Erythroblast (primary cell): ENCODE measurements around the gene ARHGAP29.
"Not testable (repeated sequence)": the region's sequence is repeated elsewhere in the genome, so short reads cannot be mapped to it uniquely, and the experiment has no call there.

Experiments used
- DNase-seq, 2 experiments: peaks; one replicate each; lab custom pipeline; 2025; lab: John Stamatoyannopoulos, UW
- GATA1 ChIP-seq: IDR thresholded peaks from 2 replicates; pipeline ENCODE4 v1.6.1; 2011; ENCODE audit warnings: low read depth, mild to moderate bottlenecking, control low read depth, low read length, moderate library complexity
- POLR2A ChIP-seq: IDR thresholded peaks from 2 replicates; pipeline ENCODE4 v1.6.1; 2011; ENCODE audit warnings: mild to moderate bottlenecking, low read length

The ARHGAP29 gene

DNA sequence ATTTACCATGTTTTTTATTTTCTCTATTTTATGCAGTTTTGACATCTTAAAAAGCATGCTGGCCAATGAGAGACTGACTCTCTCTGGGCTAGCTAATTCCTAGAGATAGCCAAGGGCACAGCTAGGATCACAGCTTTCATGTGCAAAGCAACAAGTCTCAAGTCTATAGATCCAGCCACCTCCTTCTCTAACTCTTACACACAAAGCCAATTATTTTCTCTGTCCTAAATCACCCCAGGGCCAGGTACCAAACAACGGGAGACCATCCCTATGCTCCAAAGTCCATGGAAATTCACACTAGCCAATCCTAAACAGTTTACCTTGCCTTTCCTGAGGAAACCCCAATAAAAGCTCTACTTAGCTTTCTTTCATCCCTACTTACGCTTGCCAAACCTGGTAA, 38.0 kb downstream of the ARHGAP29 start:
- TF ChIP-seq GATA1, result no peak
- no peak for TF ChIP-seq POLR2A
- no peak for DNase-seq

- TF ChIP-seq POLR2A, result no peak
- no peak for TF ChIP-seq GATA1
- DNase-seq, result no peak
Measured at GRCh38 chr1:94194079-94194865, 43.1 kb downstream of the ARHGAP29 start.

DNA sequence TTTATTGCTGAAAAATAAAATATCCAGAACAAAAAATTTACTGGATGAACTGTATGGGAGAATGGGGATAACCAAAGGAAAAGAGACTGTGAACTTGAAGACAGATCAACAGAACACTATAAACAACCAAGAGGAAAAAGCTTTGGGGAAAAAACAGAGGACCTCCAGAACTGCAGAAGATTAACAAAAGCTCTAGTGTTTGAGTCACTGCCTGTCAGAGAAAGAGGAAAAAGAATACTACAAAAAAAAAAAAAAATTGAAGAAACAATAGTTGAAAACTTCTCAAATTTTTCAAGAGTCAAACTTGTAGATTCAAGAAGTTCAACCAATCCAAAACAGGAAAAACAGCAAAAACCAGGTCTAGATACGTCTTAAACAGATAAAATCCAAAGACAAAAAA, 44.3 kb downstream of the ARHGAP29 start:
- DNase-seq, result no peak
- TF ChIP-seq POLR2A (no peak), GATA1 (no peak)

- TF ChIP-seq POLR2A (no peak), GATA1 (no peak)
- no peak for DNase-seq
Measured at GRCh38 chr1:94191216-94191615, 46.2 kb downstream of the ARHGAP29 start.

DNA sequence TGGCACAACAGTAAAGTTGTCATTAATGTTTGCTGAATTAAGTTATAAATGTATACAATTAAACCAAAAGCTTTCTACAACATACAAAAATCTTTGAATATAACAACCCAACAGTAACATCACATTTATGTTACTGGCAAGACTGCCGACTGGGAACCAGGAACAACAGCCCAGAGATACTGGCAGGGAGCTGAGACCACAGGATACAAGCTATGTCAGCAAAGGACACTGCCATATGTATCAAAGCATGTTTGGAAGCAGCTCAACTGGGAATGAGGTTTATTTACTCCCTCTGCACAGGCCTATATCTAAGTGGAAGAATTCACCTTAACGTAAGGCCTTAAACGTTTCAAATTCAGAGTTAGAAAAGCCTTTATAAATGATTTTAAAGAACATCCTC, 50.4 kb downstream of the ARHGAP29 start:
- no peak for DNase-seq
- TF ChIP-seq POLR2A (no peak), GATA1 (no peak)

GRCh38 chr1:94183197-94183815, 54.1 kb downstream of the ARHGAP29 start:
- DNase-seq, result no peak
- no peak for TF ChIP-seq GATA1
- TF ChIP-seq POLR2A, result no peak

DNA sequence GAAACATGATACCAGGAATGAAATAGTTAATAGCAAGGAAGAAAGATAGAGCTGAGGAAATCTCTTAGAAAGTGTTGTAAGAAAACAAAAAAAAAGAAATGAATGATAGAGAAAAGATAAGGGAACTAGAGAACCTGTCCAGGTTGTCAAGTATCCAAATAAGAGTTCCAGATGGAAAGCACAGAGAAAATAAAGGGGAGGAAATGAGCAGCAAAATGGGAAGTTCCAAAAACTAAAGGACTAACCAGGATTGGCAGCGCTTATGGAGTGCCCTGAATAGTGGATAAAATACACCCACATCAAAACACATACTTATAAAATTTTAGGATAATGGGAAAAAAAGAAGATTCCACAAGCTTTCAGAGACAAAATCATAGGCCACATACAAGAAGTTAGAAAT, 55.2 kb downstream of the ARHGAP29 start:
- DNase-seq, result no peak

GRCh38 chr1:94180650-94181049, 56.7 kb downstream of the ARHGAP29 start:
- no peak for DNase-seq
- TF ChIP-seq POLR2A (no peak), GATA1 (no peak)

More for the DNA sequence above, 55.2 kb downstream of the ARHGAP29 start:
- TF ChIP-seq GATA1 (no peak), POLR2A (no peak)

DNA sequence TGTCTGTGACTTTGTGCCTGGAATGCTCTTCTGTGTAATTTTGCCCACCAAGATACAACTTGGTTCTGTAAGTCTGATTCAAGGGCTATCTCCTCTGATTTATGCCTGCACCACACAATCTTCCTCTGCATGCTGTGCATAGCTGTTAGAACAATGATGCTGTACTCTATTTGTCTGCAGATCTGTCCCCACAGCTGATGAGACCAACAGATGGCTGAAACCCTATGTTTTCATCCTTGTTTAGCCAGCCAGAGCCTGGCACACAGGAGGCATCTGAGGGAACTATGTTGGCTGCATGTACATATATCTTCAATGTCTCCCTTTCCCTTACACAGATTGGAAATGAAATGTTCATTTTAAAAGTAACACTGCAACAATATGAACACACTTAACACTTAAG, 58.5 kb downstream of the ARHGAP29 start:
- DNase-seq, result no peak
- TF ChIP-seq POLR2A (no peak), GATA1 (no peak)

DNA sequence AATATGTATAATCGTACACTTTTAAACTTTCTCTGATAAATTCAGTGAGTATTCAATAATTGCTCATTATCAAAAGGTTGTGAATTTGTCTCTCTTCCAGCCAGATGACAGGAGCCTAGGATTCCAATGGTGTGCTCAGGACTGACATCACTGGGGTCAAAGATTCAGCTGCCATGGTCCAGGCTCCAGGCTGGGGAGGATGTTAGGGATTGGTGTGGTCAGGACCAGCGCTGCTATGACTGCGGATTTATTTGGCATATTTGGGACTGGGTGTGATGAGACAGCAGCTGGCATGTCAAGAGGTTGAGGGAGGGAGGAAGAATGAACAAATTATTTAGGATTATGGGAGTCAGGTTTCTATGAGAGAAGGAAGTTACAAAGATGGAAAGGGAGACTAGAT, 68.3 kb downstream of the ARHGAP29 start:
- no peak for DNase-seq
- TF ChIP-seq GATA1, result no peak

DNA sequence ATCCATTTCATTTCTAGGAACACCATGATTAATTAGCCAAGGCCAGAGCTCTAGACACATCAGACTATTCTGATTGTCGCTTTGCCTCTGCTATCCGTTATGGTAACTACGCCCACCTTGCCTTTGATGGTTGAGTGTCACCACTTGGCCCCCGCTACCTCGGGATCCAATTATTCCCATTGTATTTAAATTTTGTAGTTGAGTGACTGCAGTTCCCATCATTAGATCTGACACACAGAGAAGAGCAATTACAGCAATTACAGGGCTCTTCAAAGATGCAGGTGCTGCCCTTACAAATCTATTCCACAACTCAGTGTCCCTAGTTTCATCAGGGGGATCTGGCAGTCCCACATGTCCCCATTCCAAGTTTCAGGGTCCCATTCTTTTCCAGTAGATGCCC, 71.5 kb downstream of the ARHGAP29 start:
- no peak for TF ChIP-seq POLR2A
- TF ChIP-seq GATA1, result no peak

DNA sequence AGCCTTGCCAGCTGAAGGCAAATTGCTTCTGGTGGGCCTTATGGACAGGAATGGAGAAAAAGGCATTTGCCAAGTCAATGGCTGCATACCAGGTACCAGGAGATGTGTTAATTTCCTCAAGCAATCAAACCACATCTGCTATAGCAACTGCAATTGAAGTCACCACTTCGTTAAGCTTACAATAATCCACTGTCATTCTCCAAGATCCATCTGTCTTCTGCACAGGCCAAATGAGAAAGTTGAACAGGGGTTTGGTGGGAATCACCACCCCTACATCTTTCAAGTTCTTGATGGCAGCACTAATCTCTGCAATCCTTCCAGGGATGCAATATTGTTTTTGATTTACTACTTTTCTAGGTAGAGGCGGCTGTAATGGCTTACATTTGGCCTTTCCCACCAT, 72.5 kb downstream of the ARHGAP29 start:
- DNase-seq, result not testable (repeated sequence)

More for the DNA sequence above, 71.5 kb downstream of the ARHGAP29 start:
- DNase-seq, result no peak

GRCh38 chr1:94164121-94164520, 73.3 kb downstream of the ARHGAP29 start:
- DNase-seq, result not testable (repeated sequence)

- not testable (repeated sequence) for DNase-seq
Measured at GRCh38 chr1:94163249-94163648, 74.1 kb downstream of the ARHGAP29 start.

DNA sequence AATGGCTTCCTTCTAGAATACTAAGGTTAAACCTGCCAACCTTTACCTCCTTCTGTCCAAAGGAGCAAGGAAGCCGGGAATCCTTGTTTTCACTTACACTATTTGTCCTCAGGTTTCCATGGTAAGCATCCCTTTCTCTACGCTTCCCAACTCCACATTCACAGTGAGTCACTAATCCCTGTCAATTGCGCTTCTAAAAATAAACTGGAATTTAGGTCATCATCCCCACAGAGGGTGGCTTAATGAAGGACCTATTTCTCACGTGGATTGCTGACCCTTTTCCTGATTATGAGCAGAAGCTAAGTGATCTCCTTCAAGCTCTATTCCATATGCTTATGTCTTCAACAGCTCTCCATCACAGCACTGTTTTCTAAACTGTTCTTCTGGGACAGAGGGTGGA, 76.6 kb downstream of the ARHGAP29 start:
- TF ChIP-seq POLR2A, result no peak
- no peak for TF ChIP-seq GATA1
- no peak for DNase-seq
